ENCODE data around the gene NTM.

The NTM gene

GRCh38 chr11:131656179-131656838, 285.9 kb downstream of the NTM start:
- H3K27ac ChIP-seq (ENCODE audit: low read length, poor library complexity, severe bottlenecking): no peak overlapping the region
- H3K4me1 ChIP-seq (ENCODE audit: control insufficient read depth, insufficient read depth, low read depth, low read length): no peaks in the 10 kb centered on the region
- 52% methylated on average over 8 of the region's 9 CpGs for WGBS

GRCh38 chr11:131656839-131657211, 286.4 kb downstream of the NTM start:
- no peak overlapping the region for H3K27ac ChIP-seq (ENCODE audit: low read length, poor library complexity, severe bottlenecking)
- no peak overlapping the region for H2BK120ac ChIP-seq (ENCODE audit: low read depth, low read length)
- H2AK5ac ChIP-seq (ENCODE audit: low read length, severe bottlenecking): no peak overlapping the region
- H2BK12ac ChIP-seq (ENCODE audit: low read length in 2 of 2): no peak overlapping the region
- H2BK15ac ChIP-seq (ENCODE audit: low read depth, poor library complexity, severe bottlenecking): no peak overlapping the region
- H3K4me3 ChIP-seq (ENCODE audit: insufficient read depth in 1 of 2, low read depth in 1 of 2, low read length in 2 of 2): no peak overlapping the region
- H3K79me1 ChIP-seq (replicated peaks; ENCODE audit: low read length, poor library complexity, severe bottlenecking): no peaks in the 10 kb centered on the region
- 28% methylated on average over 9 of the region's 9 CpGs for WGBS
- no peak overlapping the region for H2BK5ac ChIP-seq (ENCODE audit: low read depth, low read length, poor library complexity, severe bottlenecking)
- no peaks in the 10 kb centered on the region for H3K36me3 ChIP-seq (ENCODE audit: control insufficient read depth in 1 of 2, insufficient read depth in 2 of 2, low read depth in 1 of 2, low read length in 2 of 2)
- H3K14ac ChIP-seq (ENCODE audit: low read length in 2 of 2): no peak overlapping the region
- H3K4me2 ChIP-seq (ENCODE audit: low read length, poor library complexity, severe bottlenecking): no peak overlapping the region
- no peak overlapping the region for H3K4ac ChIP-seq (ENCODE audit: low read depth in 1 of 2, low read length in 2 of 2)
- H3K4me1 ChIP-seq (ENCODE audit: control insufficient read depth, insufficient read depth, low read depth, low read length): no peaks in the 10 kb centered on the region
- no peak for DNase-seq
- no peak overlapping the region for H2AFZ ChIP-seq (ENCODE audit: low read depth, low read length)
- H4K8ac ChIP-seq (ENCODE audit: low read length): no peak overlapping the region
- no peak overlapping the region for H3K9ac ChIP-seq (ENCODE audit: low read length)
- no peaks in the 10 kb centered on the region for H3K9me3 ChIP-seq (ENCODE audit: control insufficient read depth, low read length)
- no peak overlapping the region for H3K23ac ChIP-seq (ENCODE audit: low read length in 2 of 2)
- H3K27me3 ChIP-seq (ENCODE audit: control insufficient read depth in 1 of 2, insufficient read depth in 1 of 2, low read length in 2 of 2): peaks cover 11 to 41% of the 10 kb centered on the region in 2 experiments
- no peak overlapping the region for H3K18ac ChIP-seq (ENCODE audit: low read depth in 1 of 2, low read length in 2 of 2)
- no peak overlapping the region for H4K91ac ChIP-seq (ENCODE audit: low read length)

More at GRCh38 chr11:131656179-131656838, 285.9 kb downstream of the NTM start:
- H3K4me2 ChIP-seq (ENCODE audit: low read length, poor library complexity, severe bottlenecking): no peak overlapping the region
- no peak overlapping the region for H3K23ac ChIP-seq (ENCODE audit: low read length in 2 of 2)
- no peak for DNase-seq
- H3K9me3 ChIP-seq (ENCODE audit: control insufficient read depth, low read length): no peaks in the 10 kb centered on the region
- no peak overlapping the region for H3K4me3 ChIP-seq (ENCODE audit: insufficient read depth in 1 of 2, low read depth in 1 of 2, low read length in 2 of 2)
- H2AFZ ChIP-seq (ENCODE audit: low read depth, low read length): no peak overlapping the region
- no peak overlapping the region for H3K14ac ChIP-seq (ENCODE audit: low read length in 2 of 2)
- no peak overlapping the region for H2AK5ac ChIP-seq (ENCODE audit: low read length, severe bottlenecking)
- no peak overlapping the region for H3K18ac ChIP-seq (ENCODE audit: low read depth in 1 of 2, low read length in 2 of 2)
- no peak overlapping the region for H4K91ac ChIP-seq (ENCODE audit: low read length)
- H3K36me3 ChIP-seq (ENCODE audit: control insufficient read depth in 1 of 2, insufficient read depth in 2 of 2, low read depth in 1 of 2, low read length in 2 of 2): no peaks in the 10 kb centered on the region
- no peak overlapping the region for H3K9ac ChIP-seq (ENCODE audit: low read length)
- no peak overlapping the region for H2BK15ac ChIP-seq (ENCODE audit: low read depth, poor library complexity, severe bottlenecking)
- H3K79me1 ChIP-seq (replicated peaks; ENCODE audit: low read length, poor library complexity, severe bottlenecking): no peaks in the 10 kb centered on the region
- no peak overlapping the region for H2BK120ac ChIP-seq (ENCODE audit: low read depth, low read length)
- H3K4ac ChIP-seq (ENCODE audit: low read depth in 1 of 2, low read length in 2 of 2): no peak overlapping the region
- H3K27me3 ChIP-seq (ENCODE audit: control insufficient read depth in 1 of 2, insufficient read depth in 1 of 2, low read length in 2 of 2): peaks cover 11 to 41% of the 10 kb centered on the region in 2 experiments
- no peak overlapping the region for H2BK12ac ChIP-seq (ENCODE audit: low read length in 2 of 2)
- no peak overlapping the region for H4K8ac ChIP-seq (ENCODE audit: low read length)
- H2BK5ac ChIP-seq (ENCODE audit: low read depth, low read length, poor library complexity, severe bottlenecking): no peak overlapping the region

- H3K23ac ChIP-seq (ENCODE audit: low read length in 2 of 2): no peak overlapping the region
- peaks cover 11 to 34% of the 10 kb centered on the region in 2 experiments for H3K27me3 ChIP-seq (ENCODE audit: control insufficient read depth in 1 of 2, insufficient read depth in 1 of 2, low read length in 2 of 2)
- no peak overlapping the region for H4K91ac ChIP-seq (ENCODE audit: low read length)
- H3K79me1 ChIP-seq (replicated peaks; ENCODE audit: low read length, poor library complexity, severe bottlenecking): no peaks in the 10 kb centered on the region
- H4K8ac ChIP-seq (ENCODE audit: low read length): no peak overlapping the region
- H3K18ac ChIP-seq (ENCODE audit: low read depth in 1 of 2, low read length in 2 of 2): no peak overlapping the region
- H3K36me3 ChIP-seq (ENCODE audit: control insufficient read depth in 1 of 2, insufficient read depth in 2 of 2, low read depth in 1 of 2, low read length in 2 of 2): no peaks in the 10 kb centered on the region
- DNase-seq: no peak
- no peak overlapping the region for H3K4ac ChIP-seq (ENCODE audit: low read depth in 1 of 2, low read length in 2 of 2)
- no peak overlapping the region for H2BK120ac ChIP-seq (ENCODE audit: low read depth, low read length)
- no peak overlapping the region for H2AK5ac ChIP-seq (ENCODE audit: low read length, severe bottlenecking)
- no peaks in the 10 kb centered on the region for H3K9me3 ChIP-seq (ENCODE audit: control insufficient read depth, low read length)
- H2BK5ac ChIP-seq (ENCODE audit: low read depth, low read length, poor library complexity, severe bottlenecking): no peak overlapping the region
- no peak overlapping the region for H3K4me2 ChIP-seq (ENCODE audit: low read length, poor library complexity, severe bottlenecking)
- 84% methylated on average over 17 of the region's 17 CpGs for WGBS
- no peak overlapping the region for H2AFZ ChIP-seq (ENCODE audit: low read depth, low read length)
- no peak overlapping the region for H2BK12ac ChIP-seq (ENCODE audit: low read length in 2 of 2)
- no peak overlapping the region for H2BK15ac ChIP-seq (ENCODE audit: low read depth, poor library complexity, severe bottlenecking)
- H3K14ac ChIP-seq (ENCODE audit: low read length in 2 of 2): no peak overlapping the region
- no peak overlapping the region for H3K4me3 ChIP-seq (ENCODE audit: insufficient read depth in 1 of 2, low read depth in 1 of 2, low read length in 2 of 2)
- no peak overlapping the region for H3K27ac ChIP-seq (ENCODE audit: low read length, poor library complexity, severe bottlenecking)
- no peak overlapping the region for H3K9ac ChIP-seq (ENCODE audit: low read length)
- H3K4me1 ChIP-seq (ENCODE audit: control insufficient read depth, insufficient read depth, low read depth, low read length): no peaks in the 10 kb centered on the region
Observed at GRCh38 chr11:131658414-131658813, 288.0 kb downstream of the NTM start.

- Histone ChIP-seq H3K4me1 (ENCODE audit: control insufficient read depth, insufficient read depth, low read depth, low read length) (no peaks in the 10 kb centered on the region), H2BK15ac (ENCODE audit: low read depth, poor library complexity, severe bottlenecking) (no peak overlapping the region), H3K14ac (ENCODE audit: low read length in 2 of 2) (no peak overlapping the region), H3K18ac (ENCODE audit: low read depth in 1 of 2, low read length in 2 of 2) (no peak overlapping the region), H3K23ac (ENCODE audit: low read length in 2 of 2) (no peak overlapping the region), H3K79me1 (replicated peaks; ENCODE audit: low read length, poor library complexity, severe bottlenecking) (no peaks in the 10 kb centered on the region), H3K27ac (ENCODE audit: low read length, poor library complexity, severe bottlenecking) (no peak overlapping the region), H4K8ac (ENCODE audit: low read length) (no peak overlapping the region), H2BK5ac (ENCODE audit: low read depth, low read length, poor library complexity, severe bottlenecking) (no peak overlapping the region), H3K36me3 (ENCODE audit: control insufficient read depth in 1 of 2, insufficient read depth in 2 of 2, low read depth in 1 of 2, low read length in 2 of 2) (no peaks in the 10 kb centered on the region), H2BK12ac (ENCODE audit: low read length in 2 of 2) (no peak overlapping the region), H3K4me2 (ENCODE audit: low read length, poor library complexity, severe bottlenecking) (no peak overlapping the region), H4K91ac (ENCODE audit: low read length) (no peak overlapping the region), H3K9ac (ENCODE audit: low read length) (no peak overlapping the region), H3K9me3 (ENCODE audit: control insufficient read depth, low read length) (no peaks in the 10 kb centered on the region), H3K4me3 (ENCODE audit: insufficient read depth in 1 of 2, low read depth in 1 of 2, low read length in 2 of 2) (no peak overlapping the region), H2BK120ac (ENCODE audit: low read depth, low read length) (no peak overlapping the region), H3K27me3 (ENCODE audit: control insufficient read depth in 1 of 2, insufficient read depth in 1 of 2, low read length in 2 of 2) (peaks cover 11 to 33% of the 10 kb centered on the region in 2 experiments), H3K4ac (ENCODE audit: low read depth in 1 of 2, low read length in 2 of 2) (no peak overlapping the region), H2AFZ (ENCODE audit: low read depth, low read length) (no peak overlapping the region), H2AK5ac (ENCODE audit: low read length, severe bottlenecking) (no peak overlapping the region)
- no peak for DNase-seq
- 96% methylated on average over 2 of the region's 2 CpGs for WGBS
Observed at GRCh38 chr11:131658952-131659351, 288.5 kb downstream of the NTM start.

All from mesenchymal stem cell (in vitro differentiated cells and primary cell).